DOHH2 (cell line): ENCODE data around the gene CCND2.

ENCODE experiments used
- H3F3A ChIP-seq: fragments of 200-600 bp; sonication (generic), shearing (Covaris generic); 2 replicates; pipeline ENCODE4 v1.6.0; 2016; ENCODE audit warnings: antibody characterized with exemption, mild to moderate bottlenecking; ENCODE audit not compliant: control insufficient read depth, insufficient read depth
- H3K27ac ChIP-seq: fragments of 200-600 bp; sonication (generic); 2 replicates; pipeline ENCODE4 v1.5.1; 2014; ENCODE audit warnings: low read depth, mild to moderate bottlenecking, low read length, moderate library complexity
- H3K27me3 ChIP-seq: fragments of 200-600 bp; sonication (generic); 2 replicates; pipeline ENCODE4 v1.6.1; 2014; ENCODE audit warnings: mild to moderate bottlenecking, low read length, mixed read lengths; ENCODE audit not compliant: control insufficient read depth
- H3K36me3 ChIP-seq: fragments of 200-600 bp; sonication (generic); 2 replicates; pipeline ENCODE4 v1.6.1; 2014; ENCODE audit warnings: mild to moderate bottlenecking, low read length, moderate library complexity, mixed read lengths; ENCODE audit not compliant: control insufficient read depth
- H3K4me1 ChIP-seq: fragments of 200-600 bp; sonication (generic); 2 replicates; pipeline ENCODE4 v1.6.1; 2014; ENCODE audit warnings: mild to moderate bottlenecking, low read length, mixed read lengths; ENCODE audit not compliant: control insufficient read depth
- H3K4me2 ChIP-seq: fragments of 200-600 bp; sonication (generic); 2 replicates; pipeline ENCODE4 v1.6.0; 2014; ENCODE audit warnings: mild to moderate bottlenecking, low read length, moderate library complexity
- H3K4me3 ChIP-seq: fragments of 200-600 bp; sonication (generic); 2 replicates; pipeline ENCODE4 v1.5.1; 2014; ENCODE audit warnings: mild to moderate bottlenecking, low read length, mixed read lengths
- H3K79me2 ChIP-seq: fragments of 200-600 bp; sonication (generic); 2 replicates; pipeline ENCODE4 v1.6.1; 2014; ENCODE audit warnings: mild to moderate bottlenecking, low read length, mixed read lengths; ENCODE audit not compliant: control insufficient read depth
- H3K9me2 ChIP-seq: fragments of 200-600 bp; sonication (generic); replicated peaks from 2 replicates; pipeline ENCODE4 v1.6.1; 2014; ENCODE audit warnings: mild to moderate bottlenecking, low read length, mixed read lengths; ENCODE audit not compliant: control insufficient read depth
- H3K9me3 ChIP-seq: fragments of 200-600 bp; sonication (generic); 2 replicates; pipeline ENCODE4 v1.6.1; 2014; ENCODE audit warnings: antibody characterized with exemption, low read length, mixed read lengths; ENCODE audit not compliant: control insufficient read depth, insufficient read depth
- H4K20me1 ChIP-seq: fragments of 200-600 bp; sonication (generic); 2 replicates; pipeline ENCODE4 v1.6.0; 2014; ENCODE audit warnings: low read depth, mild to moderate bottlenecking, antibody characterized with exemption, low read length, moderate library complexity; ENCODE audit not compliant: control insufficient read depth, insufficient read depth
- EZH2phosphoT487 ChIP-seq: fragments of 200-600 bp; sonication (generic); IDR thresholded peaks from 2 replicates; pipeline ENCODE4 v1.6.1; 2017; ENCODE audit warnings: borderline replicate concordance, mild to moderate bottlenecking, antibody characterized with exemption, low read length, moderate library complexity, mixed read lengths
- TF ChIP-seq, protein P1 (sequence below): fragments of 200-600 bp; sonication (generic); IDR thresholded peaks from one replicate; pipeline ENCODE4 v1.5.1; 2014; ENCODE audit warnings: antibody characterized with exemption, mild to moderate bottlenecking, low read depth, low read length; ENCODE audit not compliant: poor library complexity, severe bottlenecking

The CCND2 gene

DNA sequence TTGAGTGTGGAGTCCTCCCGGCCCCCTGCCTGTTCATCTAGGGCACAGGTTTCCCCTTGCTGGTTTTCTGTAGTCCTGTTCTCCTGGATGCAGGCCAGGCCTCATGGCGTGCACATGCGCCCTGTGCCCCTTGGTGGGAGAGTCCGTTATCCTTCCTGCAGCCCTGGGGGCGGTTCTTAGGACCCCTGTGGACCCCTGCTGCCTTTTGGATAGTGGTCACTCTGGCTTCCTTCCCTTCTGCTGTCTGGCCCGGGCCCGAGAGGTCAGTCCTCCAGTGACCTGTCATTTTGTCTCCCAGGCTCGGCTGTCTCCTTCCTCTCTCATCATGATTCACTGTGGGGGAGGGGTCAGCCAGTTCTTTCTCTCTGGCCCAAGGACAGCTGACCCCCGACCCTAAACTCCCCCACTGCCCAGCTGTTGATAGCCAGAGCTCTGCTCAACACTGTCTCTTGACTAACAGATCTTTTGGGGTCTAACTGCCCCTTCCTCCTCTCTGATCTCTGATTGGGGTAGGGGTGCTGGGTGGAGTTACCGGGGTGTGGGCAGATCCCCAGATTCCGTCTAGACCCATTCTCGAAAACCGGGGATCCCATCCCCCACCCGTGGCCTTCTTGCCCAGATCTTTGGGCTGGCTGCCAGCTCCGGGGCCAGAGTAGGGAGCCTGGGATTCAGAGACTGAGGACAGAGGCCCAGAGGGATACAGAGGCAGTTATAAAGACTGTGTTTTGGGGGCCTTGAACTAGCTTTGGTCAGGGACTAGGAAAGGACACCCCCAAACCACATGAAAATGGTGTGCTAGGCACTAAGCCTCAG lies 7.0 kb downstream of the CCND2 start:
- Histone ChIP-seq H3K27ac (no peak overlapping the region), H3K4me2 (no peak overlapping the region)
- TF ChIP-seq, protein P1, sequence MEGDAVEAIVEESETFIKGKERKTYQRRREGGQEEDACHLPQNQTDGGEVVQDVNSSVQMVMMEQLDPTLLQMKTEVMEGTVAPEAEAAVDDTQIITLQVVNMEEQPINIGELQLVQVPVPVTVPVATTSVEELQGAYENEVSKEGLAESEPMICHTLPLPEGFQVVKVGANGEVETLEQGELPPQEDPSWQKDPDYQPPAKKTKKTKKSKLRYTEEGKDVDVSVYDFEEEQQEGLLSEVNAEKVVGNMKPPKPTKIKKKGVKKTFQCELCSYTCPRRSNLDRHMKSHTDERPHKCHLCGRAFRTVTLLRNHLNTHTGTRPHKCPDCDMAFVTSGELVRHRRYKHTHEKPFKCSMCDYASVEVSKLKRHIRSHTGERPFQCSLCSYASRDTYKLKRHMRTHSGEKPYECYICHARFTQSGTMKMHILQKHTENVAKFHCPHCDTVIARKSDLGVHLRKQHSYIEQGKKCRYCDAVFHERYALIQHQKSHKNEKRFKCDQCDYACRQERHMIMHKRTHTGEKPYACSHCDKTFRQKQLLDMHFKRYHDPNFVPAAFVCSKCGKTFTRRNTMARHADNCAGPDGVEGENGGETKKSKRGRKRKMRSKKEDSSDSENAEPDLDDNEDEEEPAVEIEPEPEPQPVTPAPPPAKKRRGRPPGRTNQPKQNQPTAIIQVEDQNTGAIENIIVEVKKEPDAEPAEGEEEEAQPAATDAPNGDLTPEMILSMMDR, result no peak
- TF ChIP-seq EZH2phosphoT487, result no peak

GRCh38 chr12:4281173-4281654 lies 7.7 kb downstream of the CCND2 start:
- Histone ChIP-seq H3K79me2 (no peaks in the 10 kb centered on the region), H3K27ac (no peak overlapping the region), H3K36me3 (no peaks in the 10 kb centered on the region), H3K4me3 (no peak overlapping the region), H3K9me2 (no peaks in the 10 kb centered on the region), H3K4me1 (no peaks in the 10 kb centered on the region), H3K27me3 (peaks cover 9% of the 10 kb centered on the region), H4K20me1 (no peaks in the 10 kb centered on the region; the same call in 1 of the 2 replicates), H3K4me2 (no peak overlapping the region), H3K9me3 (no peaks in the 10 kb centered on the region), H3F3A (no peaks in the 10 kb centered on the region)
- TF ChIP-seq EZH2phosphoT487, result no peak
- TF ChIP-seq, protein P1, result no peak

More for the DNA sequence above, 7.0 kb downstream of the CCND2 start:
- Histone ChIP-seq H3K4me3 (no peak overlapping the region), H3K4me1 (no peaks in the 10 kb centered on the region), H3F3A (no peaks in the 10 kb centered on the region), H3K36me3 (no peaks in the 10 kb centered on the region), H3K79me2 (no peaks in the 10 kb centered on the region), H3K9me2 (no peaks in the 10 kb centered on the region), H3K27me3 (peaks cover 15% of the 10 kb centered on the region), H3K9me3 (no peaks in the 10 kb centered on the region), H4K20me1 (no peaks in the 10 kb centered on the region; the same call in 1 of the 2 replicates)

DNA sequence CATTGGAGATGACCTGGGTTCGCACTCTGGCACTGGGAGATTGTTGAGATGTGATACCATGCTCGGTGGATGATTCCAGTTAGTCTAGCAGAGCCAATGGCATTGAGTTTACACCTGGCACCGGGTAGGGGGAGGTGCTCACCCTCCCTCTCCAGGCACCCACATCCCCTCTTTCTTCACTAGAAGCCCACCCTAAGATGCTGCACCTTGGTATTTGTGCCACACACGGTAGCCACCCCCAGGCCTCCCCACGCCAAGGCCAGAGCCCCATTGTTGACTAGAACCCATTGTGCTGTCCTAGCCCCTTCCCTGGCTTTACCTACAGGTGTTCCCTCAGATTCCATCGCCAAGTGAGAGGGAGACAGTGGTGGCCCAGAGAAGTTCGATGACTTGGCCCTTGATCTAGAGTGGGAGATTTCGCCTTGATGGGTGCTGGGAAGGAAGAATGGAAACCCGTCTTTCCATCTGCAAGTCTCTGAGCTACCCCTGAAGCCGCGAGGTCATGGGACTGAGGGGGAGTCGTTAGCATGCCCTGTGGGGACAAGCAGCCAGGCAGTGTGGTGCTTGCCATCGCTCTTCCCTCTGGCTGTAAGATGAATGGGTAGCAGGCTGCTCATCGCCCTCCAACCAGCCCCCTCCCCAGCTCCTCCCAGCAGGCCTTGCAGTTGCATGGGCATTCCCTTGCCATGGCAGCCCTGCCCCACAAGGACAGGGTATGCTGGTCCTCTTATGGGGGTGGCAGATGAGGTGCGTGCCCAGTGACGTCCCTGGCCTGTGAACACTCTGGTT lies 8.7 kb downstream of the CCND2 start:
- Histone ChIP-seq H3K4me3 (no peak overlapping the region), H3K4me1 (no peaks in the 10 kb centered on the region), H3K36me3 (no peaks in the 10 kb centered on the region), H3K27me3 (peaks cover 2% of the 10 kb centered on the region; the same call in 1 of the 2 replicates), H3K9me3 (no peaks in the 10 kb centered on the region), H4K20me1 (no peaks in the 10 kb centered on the region), H3K79me2 (no peaks in the 10 kb centered on the region), H3F3A (no peaks in the 10 kb centered on the region), H3K4me2 (no peak overlapping the region), H3K9me2 (no peaks in the 10 kb centered on the region), H3K27ac (no peak overlapping the region)
- TF ChIP-seq EZH2phosphoT487, result no peak
- TF ChIP-seq, protein P1, result no peak
